GM21737 (cell line): ENCODE results near the gene MCRIP1.

Experiments used
- ATAC-seq: cut with Tn5 transposase; IDR thresholded peaks from one replicate; pipeline ENCODE4 v1.9.1; 2021; ENCODE audit warnings: mild to moderate bottlenecking, moderate library complexity; ENCODE audit not compliant: unreplicated experiment

The MCRIP1 gene

DNA sequence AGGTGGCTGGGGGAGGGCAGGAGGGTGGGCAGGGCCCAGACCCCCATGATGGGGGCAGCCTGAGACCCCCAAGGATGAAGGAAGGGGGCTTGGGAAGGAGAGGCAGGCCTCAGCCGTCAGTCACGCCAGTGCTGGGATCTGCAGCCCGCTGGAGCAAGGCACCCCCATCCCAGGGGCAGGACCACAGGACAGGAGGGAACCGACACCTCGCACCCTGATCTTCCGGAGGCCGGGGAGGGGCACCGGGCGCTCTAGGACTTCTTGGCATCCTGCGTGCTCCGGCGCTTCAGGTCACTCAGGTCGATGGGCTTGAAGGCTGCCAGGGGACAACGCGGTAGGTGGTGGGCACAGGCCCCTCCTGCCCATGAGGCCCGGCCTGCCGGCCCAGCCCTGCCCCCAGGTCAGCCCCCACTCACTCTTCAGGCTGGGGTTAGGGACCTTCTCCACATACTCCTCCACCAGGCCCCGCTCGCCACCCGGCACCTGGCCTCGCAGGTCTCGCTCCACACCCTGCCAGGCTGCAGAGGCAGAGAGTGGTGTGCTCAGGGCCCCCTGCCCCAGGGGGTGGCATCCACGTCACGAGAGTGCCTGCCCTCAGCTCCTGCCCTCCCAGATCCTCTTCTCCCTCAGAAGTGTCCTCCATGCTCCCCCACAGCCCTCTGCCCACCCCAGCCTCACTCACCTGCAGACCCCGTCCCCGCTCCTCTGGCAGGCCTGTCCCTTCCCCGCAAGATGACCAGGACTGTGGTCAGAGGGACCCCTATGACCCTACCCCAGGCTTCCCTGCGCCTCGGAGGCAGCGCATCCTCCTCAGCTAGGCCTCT, 9.9 kb downstream of the MCRIP1 start:
- ATAC-seq: no peak

DNA sequence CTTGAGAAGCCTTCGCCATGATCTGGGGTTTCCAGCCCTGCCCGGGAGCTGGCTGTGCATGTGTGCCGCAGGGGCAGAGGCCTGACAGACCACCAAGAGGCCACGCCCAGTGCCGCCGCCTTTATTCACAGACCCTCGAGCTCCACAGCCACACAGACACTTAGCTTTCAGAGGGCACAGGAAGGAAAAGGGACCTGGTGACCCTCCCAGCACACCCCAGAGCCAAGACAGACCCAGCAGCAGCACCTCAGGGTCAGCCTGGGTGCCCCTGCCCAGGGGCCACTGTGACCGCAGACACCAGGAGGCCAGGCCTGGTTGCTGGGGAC, 10.8 kb downstream of the MCRIP1 start:
- no peak for ATAC-seq

DNA sequence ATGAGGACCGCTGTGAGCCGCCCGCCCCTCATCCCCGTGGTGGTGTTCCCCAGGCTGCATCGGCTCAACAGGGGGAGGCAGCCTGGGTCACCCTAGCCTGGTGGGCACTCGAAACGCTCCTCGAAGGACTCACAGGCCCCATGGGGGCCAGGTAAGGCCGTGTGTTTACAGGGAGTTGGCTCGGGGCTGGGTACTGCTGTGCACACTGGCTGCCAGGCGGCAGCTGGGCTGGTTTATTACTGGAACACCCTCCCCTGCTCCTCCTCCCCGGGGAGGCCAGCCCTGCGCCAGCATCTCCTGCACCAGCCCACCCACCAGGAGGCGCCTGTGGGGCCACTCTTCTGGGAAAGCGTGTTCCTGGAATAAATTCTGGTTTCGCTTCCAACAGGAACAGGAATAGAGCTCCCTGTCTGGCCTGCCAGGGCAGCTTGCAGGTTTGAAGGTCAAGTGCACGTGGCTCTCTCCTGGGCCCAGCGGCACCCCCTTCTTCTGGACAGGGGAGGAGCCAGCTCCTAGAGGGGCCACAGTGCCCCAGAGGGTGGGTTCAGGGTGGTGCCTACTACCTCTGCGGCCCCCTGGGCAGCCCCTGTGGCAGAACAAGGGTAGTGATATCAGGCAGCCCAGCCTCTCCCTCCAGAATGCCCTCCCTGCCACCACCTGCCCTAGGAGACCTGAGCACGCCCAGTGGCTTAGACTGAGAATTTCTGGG, 11.3 kb downstream of the MCRIP1 start:
- ATAC-seq: no peak

DNA sequence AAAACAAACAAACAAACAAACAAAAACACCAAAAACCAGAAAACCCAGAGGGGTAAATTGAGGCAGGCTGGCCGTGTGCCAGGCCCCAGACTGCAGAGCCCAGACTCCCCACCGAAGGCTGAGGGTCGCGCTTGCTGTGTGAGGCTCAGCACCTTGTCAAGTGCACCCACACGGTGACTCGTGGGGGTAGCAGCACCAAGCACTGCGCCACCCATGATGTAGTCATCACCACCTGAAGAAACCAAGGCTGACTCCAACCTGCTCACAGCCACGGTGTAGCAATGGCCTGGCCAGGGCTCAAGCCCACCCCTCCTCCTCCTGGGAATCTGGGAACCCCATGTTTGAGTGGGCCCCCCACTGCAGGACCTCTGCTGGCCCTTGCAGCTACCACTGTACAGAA, 11.9 kb downstream of the MCRIP1 start:
- ATAC-seq: no peak

DNA sequence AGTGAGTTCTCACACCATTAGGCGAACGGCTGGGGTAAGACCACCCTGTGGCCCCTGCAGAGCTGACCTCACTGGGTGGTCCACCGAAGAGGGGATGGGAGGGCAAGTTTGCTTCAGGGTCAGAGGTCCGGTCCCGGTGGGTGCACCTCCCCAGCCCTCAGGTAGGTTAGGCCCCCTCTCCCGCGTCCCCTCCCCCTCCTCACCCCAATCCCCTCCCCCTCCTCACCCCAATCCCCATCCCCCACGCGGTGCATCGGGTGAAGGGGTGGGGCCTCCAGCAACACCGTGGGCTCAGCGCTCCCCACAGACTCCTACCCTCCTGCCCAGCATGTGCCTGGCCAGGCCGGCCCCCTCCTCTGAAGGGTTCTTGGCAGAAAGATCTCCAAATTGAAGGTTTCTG, 13.4 kb downstream of the MCRIP1 start:
- ATAC-seq: no peak

DNA sequence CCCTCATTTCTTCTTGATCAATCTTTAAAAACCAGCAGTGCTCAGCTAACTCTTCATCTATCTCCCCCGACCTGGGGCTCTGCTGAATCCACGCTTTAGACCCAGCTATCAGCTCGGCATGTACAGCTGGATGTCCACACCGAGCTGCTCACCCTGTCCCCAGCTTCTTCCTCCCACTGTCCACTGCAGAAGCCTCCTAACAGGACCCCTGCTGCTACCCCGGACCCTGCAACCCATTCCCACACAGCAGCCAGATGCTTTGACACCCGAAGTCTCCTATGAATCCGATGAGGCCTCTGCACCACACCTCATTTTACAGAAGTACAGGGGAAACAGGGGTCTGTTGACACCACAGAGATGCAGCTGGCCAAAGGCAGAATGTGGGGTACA, 15.3 kb downstream of the MCRIP1 start:
- ATAC-seq: no peak

DNA sequence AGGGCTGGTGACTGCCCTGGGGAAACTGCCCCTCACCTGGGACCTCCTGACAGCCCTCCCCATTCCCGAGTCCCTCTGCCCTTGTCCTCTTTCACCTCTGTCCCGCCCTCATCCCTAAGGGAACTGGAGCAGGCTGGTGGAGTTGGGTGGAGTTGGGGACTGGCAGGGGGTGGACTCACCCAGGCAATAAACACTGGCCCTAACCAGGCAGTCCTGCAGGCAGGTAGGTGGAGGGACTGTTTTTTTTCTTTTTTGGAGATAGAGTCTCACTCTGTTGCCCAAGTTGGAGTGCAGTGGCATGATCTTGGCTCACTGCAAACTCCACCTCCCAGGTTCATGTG, 17.5 kb downstream of the MCRIP1 start:
- ATAC-seq: no peak

DNA sequence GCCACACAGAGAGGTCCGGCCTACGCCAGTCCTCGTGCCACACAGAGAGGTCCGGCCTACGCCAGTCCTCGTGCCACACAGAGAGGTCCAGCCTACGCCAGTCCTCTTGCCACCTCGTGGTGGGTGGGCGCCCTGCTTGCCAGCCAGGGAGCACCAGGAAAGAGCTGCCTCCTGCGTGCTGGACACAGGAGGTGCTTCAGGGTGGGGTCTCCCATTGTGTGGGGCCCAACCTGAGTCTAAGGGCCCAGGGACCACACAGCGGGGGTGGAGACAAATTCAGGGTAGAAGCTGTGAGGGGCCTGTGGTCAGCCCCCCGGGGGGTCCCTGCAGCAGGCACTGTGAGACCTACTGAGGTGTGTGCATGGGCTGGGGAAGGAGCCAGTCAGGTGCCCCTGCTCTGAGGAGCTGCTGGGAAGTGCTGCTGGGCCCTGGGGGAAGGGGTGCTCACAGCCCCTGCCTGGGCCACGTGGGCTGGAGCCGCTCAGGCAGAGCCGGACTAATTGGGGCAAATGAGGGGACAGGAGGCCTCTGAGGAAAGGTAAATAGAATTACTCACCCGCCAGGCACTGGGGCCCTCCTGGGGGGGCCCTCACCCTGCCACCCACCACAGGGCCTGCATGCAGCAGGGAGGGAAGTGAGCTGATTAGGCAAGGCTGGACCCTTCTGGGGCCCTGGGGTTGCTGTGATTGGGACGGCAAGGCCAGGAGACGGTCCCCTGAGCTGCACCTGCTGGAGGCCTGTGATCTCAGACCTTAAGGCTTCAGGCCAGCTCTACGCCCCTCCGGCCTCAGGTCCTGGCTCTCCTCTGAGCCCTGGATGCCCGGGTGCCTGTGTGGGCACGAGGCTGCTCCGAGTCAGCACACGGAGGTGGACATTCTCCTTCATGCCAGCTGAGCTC, 18.1 kb downstream of the MCRIP1 start:
- no peak for ATAC-seq

DNA sequence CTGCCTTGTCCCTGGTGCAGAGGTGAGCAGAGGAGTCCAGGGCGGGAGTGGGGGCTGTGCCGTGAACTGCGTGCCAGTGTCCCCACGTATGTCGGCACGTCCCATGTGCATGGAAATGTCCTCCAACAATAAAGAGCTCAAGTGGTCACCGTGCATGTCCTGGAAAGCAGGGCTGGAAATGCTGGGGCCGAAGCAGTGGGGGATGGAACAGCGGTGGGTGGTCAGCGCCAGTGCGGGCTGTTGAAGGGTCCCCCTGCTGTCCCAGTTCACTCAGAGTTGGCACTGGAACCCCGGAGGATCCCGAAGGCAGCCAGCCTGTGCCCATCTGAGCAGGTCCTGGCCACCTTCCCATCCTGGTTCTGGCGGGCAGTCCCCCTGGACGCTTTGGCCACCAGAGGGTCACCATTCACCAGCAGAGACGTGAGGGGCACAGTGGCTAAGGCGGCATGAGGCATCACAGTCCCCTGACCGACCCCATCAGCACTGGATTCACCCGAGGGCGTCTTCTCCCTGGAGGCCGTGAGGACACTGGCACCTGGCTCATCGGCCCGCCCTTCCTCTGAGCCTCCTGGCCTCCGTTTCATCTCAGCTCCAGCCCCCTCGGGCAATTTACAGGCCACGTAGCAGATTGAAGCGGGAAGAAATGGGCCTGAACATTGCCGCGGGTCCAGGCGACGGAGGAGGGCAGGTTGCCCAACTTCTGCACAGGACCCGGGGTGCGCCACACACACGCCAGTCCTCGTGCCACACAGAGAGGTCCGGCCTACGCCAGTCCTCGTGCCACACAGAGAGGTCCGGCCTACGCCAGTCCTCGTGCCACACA, 19.0 kb downstream of the MCRIP1 start:
- ATAC-seq: no peak

DNA sequence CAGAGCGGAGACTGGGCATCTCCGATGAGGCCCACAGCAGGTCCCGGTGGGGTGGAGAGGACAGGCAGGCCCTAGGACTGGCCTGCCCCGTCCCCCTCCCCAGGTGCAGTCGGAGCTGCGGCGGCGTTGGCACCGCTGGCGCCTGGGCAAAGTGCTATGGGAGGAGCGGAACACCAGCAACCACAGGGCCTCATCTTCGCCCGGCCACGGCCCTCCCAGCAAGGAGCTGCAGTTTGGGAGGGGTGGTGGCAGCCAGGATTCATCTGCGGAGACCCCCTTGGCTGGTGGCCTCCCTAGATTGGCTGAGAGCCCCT, 19.8 kb downstream of the MCRIP1 start:
- ATAC-seq: no peak

DNA sequence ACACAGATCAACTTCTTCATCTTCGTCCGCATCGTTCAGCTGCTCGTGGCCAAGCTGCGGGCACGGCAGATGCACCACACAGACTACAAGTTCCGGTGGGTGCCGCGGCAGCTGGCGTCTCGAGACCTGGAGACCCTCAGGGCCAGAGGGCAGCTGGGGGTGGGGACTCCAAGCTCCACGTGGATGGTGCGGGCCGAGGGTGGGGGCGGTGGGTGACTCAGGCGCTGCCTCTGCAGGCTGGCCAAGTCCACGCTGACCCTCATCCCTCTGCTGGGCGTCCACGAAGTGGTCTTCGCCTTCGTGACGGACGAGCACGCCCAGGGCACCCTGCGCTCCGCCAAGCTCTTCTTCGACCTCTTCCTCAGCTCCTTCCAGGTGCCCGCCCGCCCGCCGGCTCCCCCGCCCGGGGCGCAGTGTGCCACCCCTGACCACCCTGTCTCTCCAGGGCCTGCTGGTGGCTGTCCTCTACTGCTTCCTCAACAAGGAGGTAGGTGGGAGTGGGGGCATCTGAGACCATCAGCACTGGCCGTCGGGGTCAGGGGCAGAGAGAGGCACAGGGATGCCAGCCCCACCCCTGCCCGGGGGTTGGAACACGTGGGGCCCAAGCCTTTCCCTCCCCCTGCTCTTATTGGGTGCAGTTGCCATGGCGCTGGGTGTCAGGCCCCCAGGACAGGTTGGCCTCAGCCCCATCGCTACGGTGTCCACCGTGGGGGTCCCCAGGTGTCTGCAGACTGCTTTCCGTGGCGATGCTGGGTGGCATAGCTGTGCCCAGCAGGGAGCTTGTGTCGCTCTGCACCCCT, 20.3 kb downstream of the MCRIP1 start:
- no peak for ATAC-seq

DNA sequence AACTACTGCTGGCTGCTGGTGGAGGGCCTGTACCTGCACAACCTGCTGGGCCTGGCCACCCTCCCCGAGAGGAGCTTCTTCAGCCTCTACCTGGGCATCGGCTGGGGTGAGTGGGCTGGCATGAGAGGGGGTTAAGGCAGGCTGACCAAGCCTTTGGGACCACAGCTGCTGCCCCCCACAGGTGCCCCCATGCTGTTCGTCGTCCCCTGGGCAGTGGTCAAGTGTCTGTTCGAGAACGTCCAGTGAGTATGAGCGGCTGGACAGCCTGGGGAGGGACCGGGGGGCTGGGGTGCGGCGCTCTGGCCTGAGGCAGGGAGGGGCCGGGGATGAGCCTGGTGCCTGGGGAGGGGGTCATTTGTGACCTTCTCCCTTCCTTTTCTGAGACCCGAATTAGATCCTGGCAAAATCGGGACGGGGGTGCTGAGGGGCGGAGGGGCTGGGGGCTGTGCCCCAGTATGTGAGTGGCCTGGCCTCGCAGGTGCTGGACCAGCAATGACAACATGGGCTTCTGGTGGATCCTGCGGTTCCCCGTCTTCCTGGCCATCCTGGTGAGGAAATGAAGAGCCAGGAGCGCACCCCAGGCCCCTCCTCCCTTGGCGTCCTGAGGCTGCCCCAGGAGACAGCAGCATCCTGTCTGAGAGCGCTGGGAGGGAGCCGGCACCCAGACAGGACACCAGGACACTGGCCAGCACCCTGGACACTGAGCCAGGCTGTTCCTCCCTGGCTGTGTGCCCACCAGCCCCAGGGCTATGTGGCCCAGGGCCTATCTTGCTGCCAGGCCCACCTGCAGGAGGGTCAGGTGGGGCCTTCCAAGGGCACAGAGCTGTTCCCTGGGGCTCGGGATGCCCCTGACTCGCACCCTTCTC, 21.2 kb downstream of the MCRIP1 start:
- ATAC-seq: no peak

DNA sequence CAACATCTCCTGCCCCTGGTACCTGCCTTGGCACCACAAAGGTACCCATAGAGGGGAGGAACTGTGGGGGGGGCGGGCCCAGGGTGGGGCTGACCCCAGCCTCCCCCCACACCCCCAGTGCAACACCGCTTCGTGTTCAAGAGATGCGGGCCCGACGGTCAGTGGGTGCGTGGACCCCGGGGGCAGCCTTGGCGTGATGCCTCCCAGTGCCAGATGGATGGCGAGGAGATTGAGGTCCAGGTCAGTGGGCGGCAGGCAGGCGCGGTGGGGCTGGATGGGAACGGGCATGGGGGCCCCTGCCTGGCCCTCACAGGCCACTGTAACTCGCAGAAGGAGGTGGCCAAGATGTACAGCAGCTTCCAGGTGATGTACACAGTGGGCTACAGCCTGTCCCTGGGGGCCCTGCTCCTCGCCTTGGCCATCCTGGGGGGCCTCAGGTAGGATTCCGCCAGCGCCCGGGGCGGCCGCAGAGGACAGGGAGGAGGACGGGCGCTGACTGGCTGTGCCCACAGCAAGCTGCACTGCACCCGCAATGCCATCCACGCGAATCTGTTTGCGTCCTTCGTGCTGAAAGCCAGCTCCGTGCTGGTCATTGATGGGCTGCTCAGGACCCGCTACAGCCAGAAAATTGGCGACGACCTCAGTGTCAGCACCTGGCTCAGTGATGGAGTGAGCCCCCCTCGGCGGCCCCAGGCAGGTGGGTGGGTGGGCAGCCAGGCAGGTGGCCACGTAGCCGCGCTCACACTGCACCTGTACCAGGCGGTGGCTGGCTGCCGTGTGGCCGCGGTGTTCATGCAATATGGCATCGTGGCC, 22.0 kb downstream of the MCRIP1 start:
- no peak for ATAC-seq

DNA sequence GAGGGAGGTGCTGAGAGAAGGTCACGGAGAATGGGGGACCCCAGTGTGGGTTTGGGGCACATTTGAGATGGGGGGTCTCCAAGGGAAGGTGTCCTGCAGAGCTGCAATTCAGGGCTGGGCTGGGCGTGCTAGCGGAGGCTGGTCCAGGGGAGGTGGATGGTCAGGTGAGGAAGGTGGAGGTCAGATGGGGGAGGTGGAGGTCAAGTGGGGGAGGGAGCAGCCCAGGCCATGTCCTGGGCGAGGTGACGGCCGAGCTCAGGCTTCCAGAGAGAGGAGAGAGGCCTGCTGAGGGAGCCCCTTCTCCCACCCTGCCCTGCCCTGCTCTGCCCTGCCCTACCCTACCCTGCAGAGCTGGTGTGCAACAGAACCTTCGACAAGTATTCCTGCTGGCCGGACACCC, 22.6 kb downstream of the MCRIP1 start:
- no peak for ATAC-seq

DNA sequence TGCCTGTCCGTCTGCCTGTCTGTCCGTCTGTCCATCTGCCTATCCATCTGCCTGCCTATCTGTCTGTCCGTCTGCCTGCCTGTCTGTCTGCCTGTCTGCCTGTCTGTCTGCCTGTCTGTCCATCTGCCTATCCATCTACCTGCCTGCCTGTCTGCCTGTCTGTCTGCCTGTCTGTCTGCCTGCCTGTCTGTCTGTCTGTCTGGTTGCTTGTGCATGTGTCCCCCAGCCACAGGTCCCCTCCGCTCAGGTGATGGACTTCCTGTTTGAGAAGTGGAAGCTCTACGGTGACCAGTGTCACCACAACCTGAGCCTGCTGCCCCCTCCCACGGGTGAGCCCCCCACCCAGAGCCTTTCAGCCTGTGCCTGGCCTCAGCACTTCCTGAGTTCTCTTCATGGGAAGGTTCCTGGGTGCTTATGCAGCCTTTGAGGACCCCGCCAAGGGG, 23.5 kb downstream of the MCRIP1 start:
- ATAC-seq: no peak

DNA sequence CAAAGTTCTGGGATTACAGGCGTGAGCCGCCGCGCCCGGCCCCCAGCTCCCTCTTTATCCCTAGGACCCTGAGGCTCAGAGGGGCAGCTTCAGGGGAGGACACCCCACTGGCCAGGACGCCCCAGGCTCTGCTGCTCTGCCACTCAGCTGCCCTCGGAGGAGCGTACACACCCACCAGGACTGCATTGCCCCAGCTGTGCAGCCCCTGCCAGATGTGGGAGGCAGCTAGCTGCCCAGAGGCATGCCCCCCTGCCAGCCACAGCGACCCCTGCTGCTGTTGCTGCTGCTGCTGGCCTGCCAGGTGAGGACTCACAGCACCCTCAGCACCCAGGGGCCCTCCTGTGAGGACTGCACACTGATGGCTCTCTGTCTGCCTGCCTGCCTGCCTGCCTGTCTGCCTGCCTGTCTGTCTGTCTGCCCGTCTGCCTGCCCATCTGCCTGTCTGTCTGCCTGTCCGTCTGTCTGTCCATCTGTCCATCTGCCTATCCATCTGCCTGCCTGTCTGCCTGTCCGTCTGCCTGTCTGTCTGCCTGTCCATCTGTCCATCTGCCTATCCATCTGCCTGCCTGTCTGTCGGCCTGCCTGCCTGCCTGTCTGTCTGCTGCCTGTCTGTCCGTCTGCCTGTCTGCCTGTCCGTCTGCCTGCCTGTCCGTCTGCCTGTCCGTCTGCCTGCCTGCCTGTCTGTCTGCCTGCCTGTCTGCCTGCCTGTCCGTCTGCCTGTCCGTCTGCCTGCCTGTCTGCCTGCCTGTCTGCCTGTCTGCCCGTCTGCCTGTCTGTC, 24.1 kb downstream of the MCRIP1 start:
- ATAC-seq: no peak

DNA sequence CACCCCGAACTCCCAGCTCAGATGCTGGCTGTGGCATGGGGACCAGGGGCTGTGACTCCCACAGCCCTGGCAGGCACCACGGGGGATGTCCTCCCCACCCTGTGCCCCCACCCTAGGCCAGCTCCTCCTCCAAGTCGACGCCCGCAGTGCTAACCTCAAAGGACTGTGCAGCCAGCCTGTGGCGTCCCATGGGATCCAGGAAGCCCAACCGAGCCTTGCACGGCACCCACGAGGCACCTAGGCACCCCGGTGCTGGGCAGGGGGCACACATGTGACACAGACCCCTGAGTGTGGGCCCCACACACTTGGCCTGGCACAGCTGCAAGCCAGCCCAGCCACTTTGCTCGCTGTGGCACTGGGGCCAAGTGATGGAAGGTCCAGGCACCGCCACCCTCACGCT, 25.3 kb downstream of the MCRIP1 start:
- ATAC-seq: no peak
